ENCODE data around the gene DBNL.
A peak's percentile ranks its signal among the peaks of the same experiment; 100 is the strongest.

The DBNL gene

DNA sequence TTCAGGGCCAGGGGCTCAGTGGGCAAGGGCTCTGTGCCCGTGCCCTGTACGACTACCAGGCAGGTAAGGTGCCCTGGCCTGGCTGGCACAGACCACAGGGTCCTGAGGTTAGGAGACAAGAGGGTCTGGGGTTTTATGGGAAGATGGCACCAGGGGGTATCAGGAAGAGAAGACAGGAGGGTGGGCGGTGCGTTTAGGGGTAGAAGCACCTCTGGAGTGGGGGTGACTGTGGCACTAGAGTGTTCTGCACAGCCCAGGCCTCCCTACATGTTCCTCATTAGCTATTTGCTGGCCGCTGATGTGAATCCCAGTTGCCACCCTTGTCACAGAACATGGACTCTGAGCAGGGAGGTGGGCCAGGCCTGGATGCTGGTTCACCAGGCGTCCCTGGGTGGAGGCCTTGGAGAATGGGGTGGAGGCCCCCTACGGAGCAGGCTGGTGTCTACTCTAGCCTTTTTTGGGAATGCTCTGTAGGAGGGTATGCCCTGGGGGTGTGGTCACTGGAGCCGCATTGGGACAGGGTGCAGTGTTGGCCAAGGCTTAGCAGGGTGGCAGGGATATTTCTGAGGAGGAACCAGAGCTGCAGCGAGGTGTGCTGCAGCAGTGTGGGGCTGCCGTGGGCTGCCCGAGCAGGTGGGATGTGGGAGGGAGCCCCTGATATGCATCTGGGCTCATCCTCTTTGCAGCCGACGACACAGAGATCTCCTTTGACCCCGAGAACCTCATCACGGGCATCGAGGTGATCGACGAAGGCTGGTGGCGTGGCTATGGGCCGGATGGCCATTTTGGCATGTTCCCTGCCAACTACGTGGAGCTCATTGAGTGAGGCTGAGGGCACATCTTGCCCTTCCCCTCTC is 15.8 kb downstream of the DBNL start:
- Histone ChIP-seq H3K9me3 (replicated peaks in 1 of 11) (0 out of 22 replicates have a peak, but pooled peaks cover 0 to 3% (median 0%) of the 10 kb centered on the region in 11 experiments), H3K36me3 (peaks cover 73 to 92% (median 78%) of the 10 kb centered on the region in 11 experiments), H3K4me3 (no peak overlapping the region), H3K4me1 (peaks cover 26 to 68% (median 53%) of the 10 kb centered on the region in 10 experiments), H3K9ac (peak overlapping the region in 5 of 11 experiments; percentile 28 to 72 (median 59); a peak in 8 of 22 replicates), H3K27ac (peak overlapping the region in 5 of 11 experiments; percentile 15 to 77 (median 57); a peak in 8 of 22 replicates), H4K20me1 (peaks cover 7 to 100% (median 73%) of the 10 kb centered on the region in 11 experiments; a peak in 21 of 22 replicates), H3K27me3 (no peaks in the 10 kb centered on the region), H3K4me2 (peak overlapping the region in 8 of 11 experiments; percentile 68 to 88 (median 82); a peak in 15 of 22 replicates)
- TF ChIP-seq Cebpa-rat (IDR thresholded peaks at IDR 0.05) = no peak

DNA sequence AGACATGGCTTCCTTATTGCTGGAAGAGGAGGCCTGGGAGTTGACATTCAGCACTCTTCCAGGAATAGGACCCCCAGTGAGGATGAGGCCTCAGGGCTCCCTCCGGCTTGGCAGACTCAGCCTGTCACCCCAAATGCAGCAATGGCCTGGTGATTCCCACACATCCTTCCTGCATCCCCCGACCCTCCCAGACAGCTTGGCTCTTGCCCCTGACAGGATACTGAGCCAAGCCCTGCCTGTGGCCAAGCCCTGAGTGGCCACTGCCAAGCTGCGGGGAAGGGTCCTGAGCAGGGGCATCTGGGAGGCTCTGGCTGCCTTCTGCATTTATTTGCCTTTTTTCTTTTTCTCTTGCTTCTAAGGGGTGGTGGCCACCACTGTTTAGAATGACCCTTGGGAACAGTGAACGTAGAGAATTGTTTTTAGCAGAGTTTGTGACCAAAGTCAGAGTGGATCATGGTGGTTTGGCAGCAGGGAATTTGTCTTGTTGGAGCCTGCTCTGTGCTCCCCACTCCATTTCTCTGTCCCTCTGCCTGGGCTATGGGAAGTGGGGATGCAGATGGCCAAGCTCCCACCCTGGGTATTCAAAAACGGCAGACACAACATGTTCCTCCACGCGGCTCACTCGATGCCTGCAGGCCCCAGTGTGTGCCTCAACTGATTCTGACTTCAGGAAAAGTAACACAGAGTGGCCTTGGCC is 16.6 kb downstream of the DBNL start:
- H3K27ac ChIP-seq = peak overlapping the region in 3 of 11 experiments; percentile 10 to 77 (median 57); a peak in 2 of 22 replicates
- peaks cover 66 to 84% (median 70%) of the 10 kb centered on the region in 11 experiments for H3K36me3 ChIP-seq
- H3K4me1 ChIP-seq = peaks cover 24 to 76% (median 61%) of the 10 kb centered on the region in 10 experiments
- H3K9me3 ChIP-seq (replicated peaks in 1 of 11) = no peaks in the 10 kb centered on the region
- peak overlapping the region in 5 of 11 experiments; percentile 80 to 88 (median 82); a peak in 7 of 22 replicates for H3K4me2 ChIP-seq
- peak overlapping the region in 1 of 11 experiments; percentile 59; a peak in 1 of 22 replicates for H3K9ac ChIP-seq
- no peaks in the 10 kb centered on the region for H3K27me3 ChIP-seq
- TF ChIP-seq Cebpa-rat (IDR thresholded peaks at IDR 0.05) = no peak
- H4K20me1 ChIP-seq = peaks cover 7 to 100% (median 66%) of the 10 kb centered on the region in 11 experiments; a peak in 21 of 22 replicates
- H3K4me3 ChIP-seq = no peak overlapping the region

- peaks cover 59 to 78% (median 64%) of the 10 kb centered on the region in 11 experiments for H3K36me3 ChIP-seq
- 0 out of 22 replicates have a peak overlapping the region, but pooled peaks of 2 of the 11 experiments have one; percentile 0 to 82 for H3K4me2 ChIP-seq
- no peaks in the 10 kb centered on the region for H3K27me3 ChIP-seq
- H3K9me3 ChIP-seq (replicated peaks in 1 of 11) = no peaks in the 10 kb centered on the region
- no peak overlapping the region for H3K4me3 ChIP-seq
- H3K4me1 ChIP-seq = peaks cover 18 to 77% (median 63%) of the 10 kb centered on the region in 10 experiments
- no peak for TF ChIP-seq Cebpa-rat (IDR thresholded peaks at IDR 0.05)
- H4K20me1 ChIP-seq = peaks cover 7 to 100% (median 59%) of the 10 kb centered on the region in 11 experiments; a peak in 21 of 22 replicates
- H3K9ac ChIP-seq = 0 out of 22 replicates have a peak overlapping the region, but pooled peaks of 1 of the 11 experiments have one; percentile 4
- H3K27ac ChIP-seq = peak overlapping the region in 3 of 11 experiments; percentile 5 to 25 (median 10); a peak in 2 of 22 replicates
Observed at GRCh38 chr7:44061645-44062179, 17.2 kb downstream of the DBNL start.

- Histone ChIP-seq H3K9me3 (replicated peaks in 1 of 11) (no peaks in the 10 kb centered on the region), H3K27ac (peak overlapping the region in 1 of 11 experiments; percentile 25; a peak in 3 of 22 replicates), H3K36me3 (peaks cover 53 to 72% (median 57%) of the 10 kb centered on the region in 11 experiments), H3K4me3 (no peak overlapping the region), H3K4me2 (0 out of 22 replicates have a peak overlapping the region, but pooled peaks of 2 of the 11 experiments have one; percentile 0 to 82), H4K20me1 (peaks cover 7 to 100% (median 53%) of the 10 kb centered on the region in 11 experiments; a peak in 21 of 22 replicates), H3K4me1 (peaks cover 12 to 71% (median 58%) of the 10 kb centered on the region in 10 experiments), H3K27me3 (no peaks in the 10 kb centered on the region), H3K9ac (no peak overlapping the region)
- no peak for TF ChIP-seq Cebpa-rat (IDR thresholded peaks at IDR 0.05)
Observed at GRCh38 chr7:44062180-44062902, 17.8 kb downstream of the DBNL start.

GRCh38 chr7:44062903-44063295 is 18.4 kb downstream of the DBNL start:
- Histone ChIP-seq H3K9ac (no peak overlapping the region), H3K4me2 (no peak overlapping the region), H4K20me1 (peaks cover 7 to 99% (median 48%) of the 10 kb centered on the region in 11 experiments; a peak in 21 of 22 replicates), H3K36me3 (peaks cover 48 to 66% (median 52%) of the 10 kb centered on the region in 11 experiments), H3K27me3 (no peaks in the 10 kb centered on the region), H3K4me3 (no peak overlapping the region), H3K9me3 (replicated peaks in 1 of 11) (no peaks in the 10 kb centered on the region), H3K4me1 (peaks cover 6 to 65% (median 52%) of the 10 kb centered on the region in 10 experiments), H3K27ac (no peak overlapping the region; a peak in 1 of 22 replicates)
- TF ChIP-seq Cebpa-rat (IDR thresholded peaks at IDR 0.05) = no peak

- Histone ChIP-seq H3K4me1 (peaks cover under 1 to 59% (median 46%) of the 10 kb centered on the region in 10 experiments; a peak in 19 of 20 replicates), H3K27me3 (no peaks in the 10 kb centered on the region), H4K20me1 (peaks cover 7 to 95% (median 41%) of the 10 kb centered on the region in 11 experiments; a peak in 21 of 22 replicates), H3K4me2 (no peak overlapping the region), H3K9ac (no peak overlapping the region; a peak in 1 of 22 replicates), H3K9me3 (replicated peaks in 1 of 11) (no peaks in the 10 kb centered on the region), H3K27ac (no peak overlapping the region), H3K4me3 (no peak overlapping the region), H3K36me3 (peaks cover 41 to 60% (median 46%) of the 10 kb centered on the region in 11 experiments)
- TF ChIP-seq Cebpa-rat (IDR thresholded peaks at IDR 0.05) = no peak
Observed at GRCh38 chr7:44063547-44063893, 19.0 kb downstream of the DBNL start.

DNA sequence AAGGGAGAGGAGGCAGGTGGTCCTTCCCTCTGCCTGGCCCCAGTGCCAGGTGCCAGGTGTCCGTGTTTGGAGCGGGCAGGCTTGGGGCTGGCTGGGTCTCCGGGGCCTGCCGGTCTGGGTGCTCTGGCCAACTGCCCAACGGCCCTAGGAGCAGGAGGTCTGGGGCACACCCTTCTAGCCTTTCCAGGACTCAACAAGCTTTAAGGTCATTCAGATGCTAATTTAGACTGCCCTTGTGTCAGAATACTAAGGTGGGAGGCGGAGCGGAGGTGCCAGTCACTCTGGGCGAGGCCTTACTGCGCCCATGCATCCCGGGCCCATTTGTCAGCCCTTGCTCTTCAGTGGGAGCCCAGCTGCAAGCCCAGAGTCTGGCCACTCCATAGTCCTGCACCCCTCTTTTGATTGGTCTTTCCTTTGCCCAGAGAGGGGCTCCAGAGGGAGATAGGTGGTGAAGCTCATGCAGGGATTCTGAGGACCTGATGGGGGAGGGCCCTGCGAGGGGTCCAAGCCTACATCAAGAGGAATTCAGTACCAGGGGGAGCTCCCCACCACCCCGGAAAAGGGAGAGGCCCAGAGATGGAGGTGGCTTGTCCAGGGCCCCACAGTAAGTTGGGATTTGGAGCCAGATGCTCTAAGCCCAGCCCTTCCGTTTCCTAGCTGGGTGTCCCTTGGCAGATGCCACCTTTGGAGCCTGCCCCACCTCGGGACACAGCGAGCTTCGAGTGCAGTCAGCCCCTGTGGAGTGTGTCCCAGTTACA is 19.6 kb downstream of the DBNL start:
- no peak overlapping the region; a peak in 1 of 22 replicates for H3K9ac ChIP-seq
- H3K36me3 ChIP-seq = peaks cover 36 to 54% (median 40%) of the 10 kb centered on the region in 11 experiments
- H3K27me3 ChIP-seq = no peaks in the 10 kb centered on the region
- no peak overlapping the region for H3K4me2 ChIP-seq
- H3K4me3 ChIP-seq = no peak overlapping the region
- H3K27ac ChIP-seq = no peak overlapping the region
- peaks cover 0 to 54% (median 40%) of the 10 kb centered on the region in 10 experiments; a peak in 16 of 20 replicates for H3K4me1 ChIP-seq
- H4K20me1 ChIP-seq = peaks cover 7 to 90% (median 36%) of the 10 kb centered on the region in 11 experiments; a peak in 21 of 22 replicates
- no peak for TF ChIP-seq Cebpa-rat (IDR thresholded peaks at IDR 0.05)
- no peaks in the 10 kb centered on the region for H3K9me3 ChIP-seq (replicated peaks in 1 of 11)

All from BLaER1 treated with 17β-estradiol and CSF1 and Interleukin-3, amounts not matched to agents 10 nM and 100 nM (cell line).